GM19328 (cell line): ENCODE results near the gene ZNF547.
A peak's percentile ranks its signal among the peaks of the same experiment; 100 is the strongest.

Source experiments
- ATAC-seq: cut with Tn5 transposase; IDR thresholded peaks from one replicate; pipeline ENCODE4 v1.9.1; 2021; ENCODE audit warnings: mild to moderate bottlenecking, moderate library complexity; ENCODE audit not compliant: unreplicated experiment

ZNF547 gene

DNA sequence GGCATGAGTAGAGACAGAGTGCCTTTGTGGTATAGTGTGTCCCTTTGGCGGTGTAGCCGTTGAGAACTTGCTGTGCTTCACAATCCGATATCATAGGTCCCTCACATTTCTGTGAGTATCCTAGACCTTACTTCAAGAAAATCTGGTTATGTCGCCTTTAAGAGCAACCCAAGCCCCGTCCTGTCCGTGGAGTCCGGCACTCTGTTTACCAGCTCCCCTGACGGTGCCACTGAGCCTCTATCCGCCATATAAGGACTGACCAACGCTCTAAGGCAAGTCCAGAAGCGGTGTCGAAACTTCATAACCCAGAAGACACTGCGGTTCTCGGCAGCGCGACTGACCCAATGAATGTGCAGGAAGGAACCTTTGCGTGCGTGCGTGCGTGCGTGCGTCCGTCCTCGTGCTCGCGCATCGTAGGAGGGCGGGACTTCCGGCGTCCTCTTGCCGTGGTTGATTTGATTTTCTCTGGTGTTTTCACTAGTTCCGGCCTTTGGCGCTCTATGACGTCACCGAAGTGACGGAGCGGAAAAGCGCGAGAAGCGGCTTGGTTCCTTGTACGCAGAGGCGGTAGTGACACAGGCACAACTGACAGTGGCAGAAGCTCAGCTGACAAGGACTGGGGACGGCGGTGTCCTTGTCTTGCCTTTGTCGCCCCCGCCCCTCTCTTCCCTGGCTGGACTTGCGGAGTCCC, at the start of gene ZNF547, which contains the start of gene TRAPPC2B:
ZNF547 (plus strand) TSS at position 555 of the 691 bp plus-strand sequence. CDS start 5,005 bp downstream, outside the sequence.
TRAPPC2B (plus strand) TSS at position 555 of the 691 bp plus-strand sequence. CDS start 1,283 bp downstream, outside the sequence.
- ATAC-seq = peak; percentile 90

GRCh38 chr19:57314146-57314545, 49.2 kb upstream of the ZNF547 start:
- no peak for ATAC-seq

DNA sequence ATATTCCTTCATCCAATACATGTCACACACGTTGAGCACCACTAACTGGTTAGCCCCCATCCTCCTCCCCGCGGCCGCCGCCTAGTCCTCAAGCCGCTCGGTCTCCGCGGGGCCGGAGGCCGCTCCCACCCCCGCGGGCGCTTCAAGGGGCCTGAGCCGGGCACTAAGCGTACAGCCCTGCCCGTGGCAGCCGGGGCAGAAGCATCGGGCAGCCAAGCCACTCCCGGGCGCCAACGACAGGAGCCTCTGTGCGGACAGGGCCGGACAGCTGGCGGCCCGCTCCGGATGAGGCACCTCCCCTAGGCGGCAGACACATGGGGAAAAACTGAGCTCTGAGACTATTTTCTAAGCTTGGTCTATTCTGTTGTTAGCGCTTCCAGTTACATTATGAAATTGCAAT, 45.8 kb upstream of the ZNF547 start:
- no peak for ATAC-seq

DNA sequence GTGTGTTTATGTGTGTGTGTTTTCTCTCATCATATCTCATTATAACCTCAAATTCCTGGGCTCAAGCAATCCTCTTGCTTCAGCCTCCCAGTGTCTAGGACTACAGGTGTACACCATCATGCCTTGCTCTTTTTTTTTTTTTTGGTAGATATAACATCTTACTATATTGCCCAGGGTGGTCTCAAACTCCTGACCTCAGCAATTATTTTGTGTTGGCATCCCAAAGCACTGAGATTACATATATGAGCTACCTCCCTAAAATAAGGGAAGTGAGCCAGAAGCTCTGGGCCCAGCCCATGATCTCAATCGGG, 43.5 kb upstream of the ZNF547 start:
- ATAC-seq = no peak

DNA sequence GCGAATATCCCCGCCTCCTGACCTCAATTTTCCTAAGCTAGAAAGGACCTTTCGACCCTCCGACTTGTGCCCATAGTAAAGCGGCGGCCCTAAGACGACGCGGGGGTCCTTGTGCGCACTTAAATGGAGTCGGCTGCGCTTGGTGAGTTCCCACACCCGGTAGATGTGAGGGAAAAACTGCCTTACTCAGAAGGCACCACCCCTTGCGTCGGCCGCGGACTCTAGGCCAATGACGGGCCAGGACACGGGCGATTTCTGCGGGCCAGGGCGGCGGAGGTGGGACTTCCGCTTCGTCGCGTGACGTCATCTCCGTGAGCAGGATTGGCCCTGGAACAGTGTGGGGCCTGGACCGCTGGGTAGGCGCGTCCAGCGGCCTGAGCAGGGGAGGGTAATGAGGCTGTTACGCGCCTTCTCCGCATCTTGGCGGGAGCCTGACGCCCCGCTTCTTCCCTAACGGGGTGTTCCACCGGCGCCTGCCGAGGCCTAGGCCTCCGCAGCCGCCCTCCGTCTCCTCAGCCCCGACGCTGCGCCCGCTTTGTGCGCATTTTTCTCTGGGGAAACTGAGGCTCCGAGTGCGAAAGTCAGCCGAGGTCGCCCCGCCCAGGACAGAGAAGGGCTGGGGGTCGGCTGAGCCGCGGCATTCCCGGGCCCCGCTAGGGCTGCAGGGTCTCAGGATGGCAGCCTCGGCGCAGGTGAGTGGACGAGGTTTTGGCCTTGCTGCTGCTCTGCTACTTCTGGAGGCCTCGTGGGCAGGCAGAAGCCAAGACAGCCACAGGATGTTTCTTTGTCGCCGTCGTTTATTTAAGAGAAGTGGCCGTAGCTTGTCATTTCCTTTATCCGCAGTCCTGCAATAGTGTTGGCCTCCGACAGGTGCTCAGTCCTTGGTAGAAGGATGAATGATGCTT, 42.9 kb upstream of the ZNF547 start, which contains the start of gene ZNF543:
ZNF543 (plus strand) TSS at position 293 of the 905 bp plus-strand sequence; CDS start at position 675, 382 bp downstream.
- peak; percentile 92 for ATAC-seq

DNA sequence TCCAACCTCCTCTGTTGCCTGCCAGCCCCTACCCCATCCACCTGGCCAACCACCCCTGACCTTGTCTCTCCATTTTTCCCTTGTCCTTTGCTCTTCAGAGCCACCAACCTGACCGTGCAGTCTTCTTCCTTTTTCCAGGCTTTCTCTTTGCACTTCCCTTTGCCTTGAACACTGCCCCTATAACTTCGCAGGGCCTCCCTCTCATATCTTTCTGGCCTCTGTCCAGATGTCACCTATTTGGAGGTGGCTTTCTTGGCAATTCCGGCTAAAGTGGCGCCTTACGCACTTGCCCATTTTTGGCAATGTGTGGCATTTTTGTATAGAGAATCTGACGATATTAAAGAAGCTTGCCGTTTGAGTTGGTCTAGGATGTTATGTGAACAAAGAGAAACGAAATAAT, 42.2 kb upstream of the ZNF547 start:
- ATAC-seq = no peak

DNA sequence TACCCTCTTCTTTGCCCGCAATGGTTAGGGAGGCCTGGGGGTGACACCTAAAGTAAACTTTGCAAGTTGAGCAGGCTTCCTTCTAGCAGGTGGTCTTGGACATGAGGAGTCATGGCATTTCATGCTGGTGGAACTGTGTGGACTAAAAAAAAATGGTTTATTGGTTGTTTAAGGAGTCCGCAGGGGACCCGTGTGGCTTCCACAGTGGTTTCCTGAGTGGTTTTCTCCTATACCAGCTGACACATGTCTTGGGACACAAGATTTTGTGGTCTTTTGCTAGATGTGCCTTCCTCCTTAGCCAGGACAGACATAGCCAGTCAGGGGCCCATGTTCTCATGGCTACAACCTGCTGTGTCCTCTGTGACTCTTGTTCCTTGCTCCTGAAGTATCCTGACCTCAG, 41.6 kb upstream of the ZNF547 start:
- ATAC-seq = no peak

DNA sequence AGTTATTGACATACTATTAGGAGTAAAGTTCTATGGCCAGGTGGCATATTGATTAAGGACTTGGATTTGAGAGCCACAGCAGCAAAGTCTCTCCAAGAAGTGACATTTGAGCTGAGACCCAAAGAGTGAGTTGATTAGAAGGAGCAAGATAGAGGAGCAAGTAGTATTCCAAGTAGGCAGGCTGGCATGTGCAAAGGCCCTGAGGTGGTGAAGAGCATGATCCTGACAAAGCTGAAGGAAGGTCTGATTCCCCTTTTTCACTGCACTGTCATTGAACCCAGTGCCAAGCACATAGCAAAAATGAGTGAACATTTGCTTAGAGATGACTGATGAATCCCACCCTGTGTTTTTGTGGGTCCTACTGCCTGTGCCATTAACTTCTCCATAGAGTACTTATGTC, 38.4 kb upstream of the ZNF547 start:
- no peak for ATAC-seq

DNA sequence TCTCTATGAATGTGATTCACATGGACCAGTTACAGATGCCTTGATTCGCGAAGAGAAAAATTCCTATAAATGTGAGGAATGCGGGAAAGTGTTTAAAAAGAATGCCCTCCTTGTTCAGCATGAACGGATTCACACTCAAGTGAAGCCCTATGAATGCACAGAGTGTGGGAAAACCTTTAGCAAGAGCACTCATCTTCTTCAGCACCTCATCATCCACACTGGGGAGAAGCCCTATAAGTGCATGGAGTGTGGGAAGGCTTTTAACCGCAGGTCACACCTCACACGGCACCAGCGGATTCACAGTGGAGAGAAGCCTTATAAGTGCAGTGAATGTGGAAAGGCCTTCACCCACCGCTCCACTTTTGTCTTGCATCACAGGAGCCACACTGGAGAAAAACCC, 35.4 kb upstream of the ZNF547 start:
- ATAC-seq = no peak

GRCh38 chr19:57334191-57334590, 29.2 kb upstream of the ZNF547 start:
- no peak for ATAC-seq

- no peak for ATAC-seq
Observed at GRCh38 chr19:57338877-57339276, 24.5 kb upstream of the ZNF547 start.

DNA sequence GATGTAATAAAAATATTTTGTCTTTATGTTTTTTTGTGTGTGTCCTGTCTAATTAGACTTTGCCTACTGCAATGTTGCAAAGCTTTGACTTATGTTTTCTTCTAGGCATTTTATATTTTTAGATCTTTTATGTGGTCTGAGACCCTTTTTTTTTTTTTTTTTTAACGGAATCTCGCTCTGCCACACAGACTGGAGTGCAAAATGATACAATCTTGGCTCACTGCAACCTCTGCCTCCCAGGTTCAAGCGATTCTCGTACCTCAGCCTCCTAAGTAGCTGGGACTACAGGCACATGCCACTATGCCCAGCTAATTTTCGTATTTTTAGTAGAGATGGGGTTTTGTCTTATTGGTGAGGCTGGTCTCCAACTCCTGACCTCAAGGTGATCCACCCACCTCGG, 20.8 kb upstream of the ZNF547 start:
- ATAC-seq = no peak

DNA sequence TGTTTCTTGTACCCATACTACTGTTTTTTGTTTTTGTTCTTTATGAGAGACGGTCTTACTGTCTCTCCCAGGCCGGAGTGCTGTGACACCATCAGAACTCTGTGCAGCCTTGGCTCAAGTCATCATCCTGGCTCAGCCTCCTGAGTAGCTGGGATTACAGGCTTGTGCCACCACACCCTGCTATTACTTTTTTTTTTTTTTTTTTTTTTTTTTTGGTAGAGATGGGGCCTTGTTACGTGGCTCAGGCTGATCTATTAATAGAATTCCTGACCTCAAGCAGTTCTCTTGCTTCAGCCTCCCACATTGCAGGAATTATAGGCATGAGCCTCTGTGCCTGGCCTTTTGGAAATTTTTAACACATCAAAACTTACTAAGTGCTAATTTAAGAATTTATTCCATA, 15.2 kb upstream of the ZNF547 start:
- ATAC-seq = no peak

- peak; percentile 97 for ATAC-seq
Observed at GRCh38 chr19:57350877-57351805, 12.2 kb upstream of the ZNF547 start, which contains the start of gene ZNF304. TSS of gene ZNF304 (plus strand) at chr19:57351271. CDS start at chr19:57351665, 394 bp downstream.

DNA sequence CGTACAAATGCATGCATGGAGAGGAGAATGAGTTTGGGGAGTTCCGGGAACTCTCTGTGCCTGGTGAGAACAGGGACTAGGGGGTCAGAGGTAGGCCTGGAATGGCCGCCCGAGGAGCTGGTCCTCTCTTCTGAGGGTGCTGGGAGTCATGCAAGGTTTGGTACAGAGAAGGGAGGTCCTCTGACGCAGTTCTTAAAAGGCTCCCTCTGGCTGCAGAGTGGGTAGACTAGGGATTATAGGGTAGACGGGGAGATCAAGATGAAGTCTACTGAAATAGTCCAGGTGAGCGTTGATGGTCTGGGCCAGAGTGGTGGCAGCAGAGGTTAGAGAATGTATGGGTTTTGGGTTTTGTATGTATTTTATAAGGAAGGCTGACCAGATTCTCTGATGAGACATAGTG, 11.5 kb upstream of the ZNF547 start:
- ATAC-seq = no peak

GRCh38 chr19:57355916-57356315, 7.4 kb upstream of the ZNF547 start:
- ATAC-seq = no peak

DNA sequence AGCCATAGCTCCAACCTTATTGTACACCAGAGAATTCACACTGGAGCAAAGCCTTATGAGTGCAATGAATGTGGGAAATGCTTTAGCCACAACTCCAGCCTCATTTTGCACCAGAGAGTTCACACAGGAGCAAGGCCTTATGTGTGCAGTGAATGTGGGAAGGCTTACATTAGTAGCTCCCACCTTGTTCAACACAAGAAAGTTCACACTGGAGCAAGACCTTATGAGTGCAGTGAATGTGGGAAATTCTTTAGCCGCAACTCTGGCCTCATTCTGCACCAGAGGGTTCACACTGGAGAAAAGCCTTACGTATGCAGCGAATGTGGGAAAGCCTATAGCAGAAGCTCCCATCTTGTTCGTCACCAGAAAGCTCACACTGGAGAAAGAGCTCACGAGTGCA, 5.9 kb upstream of the ZNF547 start:
- no peak for ATAC-seq

- ATAC-seq = no peak
Observed at GRCh38 chr19:57359300-57359699, 4.1 kb upstream of the ZNF547 start.

- no peak for ATAC-seq
Observed at GRCh38 chr19:57362419-57362818, 932 bp upstream of the ZNF547 start.

GRCh38 chr19:57363688-57364181, 384 bp downstream of the ZNF547 start:
- ATAC-seq = no peak

DNA sequence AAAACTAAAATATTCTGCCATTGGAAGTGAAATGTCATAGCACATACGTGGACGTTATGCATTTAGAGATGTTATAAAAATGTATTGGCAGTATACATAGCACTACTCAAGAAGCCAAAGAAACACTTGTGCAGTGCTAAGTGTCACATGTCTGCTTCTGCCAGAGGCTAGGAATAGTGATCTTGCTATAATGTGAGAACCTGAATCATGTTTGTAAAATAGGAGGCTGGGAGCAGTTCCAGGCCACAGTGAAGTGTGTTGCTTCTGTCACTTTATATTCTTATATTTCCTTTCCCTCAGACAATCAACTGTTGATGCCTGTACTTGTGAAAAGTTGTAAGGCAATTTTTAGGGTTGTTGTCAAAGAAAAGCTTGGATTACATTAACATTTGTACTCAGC, 3.4 kb downstream of the ZNF547 start:
- no peak for ATAC-seq
